Keratinocyte (primary cell): ENCODE data around the gene FNTB.

Experiments used
- CTCF ChIP-seq, 3 experiments: IDR thresholded peaks in 1 of 3; conservative IDR thresholded peaks in 1 of 3; optimal IDR thresholded peaks in 1 of 3; 2 replicates in 2 of 3; 3 replicates in 1 of 3; pipeline versions ENCODE3 to v1.5.1; 2011; ENCODE audit warnings: low read length in 3 of 3, mild to moderate bottlenecking in 3 of 3, moderate library complexity in 2 of 3, control low read depth in 1 of 3, inconsistent platforms in 1 of 3; ENCODE audit not compliant: insufficient read depth in 2 of 3; ENCODE audit errors: extremely low read depth in 1 of 3
- EZH2 ChIP-seq: IDR thresholded peaks from one replicate; pipeline ENCODE4 v1.6.1; 2012; ENCODE audit warnings: inconsistent platforms, mild to moderate bottlenecking, low read length, moderate library complexity

GRCh38 chr14:65079201-65079600 is 92.5 kb downstream of the FNTB start:
- no peak for TF ChIP-seq CTCF (optimal IDR thresholded peaks at IDR 0.05 in 1 of 3, IDR thresholded peaks at IDR 0.05 in 1 of 3, conservative IDR thresholded peaks at IDR 0.05 in 1 of 3; ENCODE audit: extremely low read depth in 1 of 3, insufficient read depth in 2 of 3, low read length in 3 of 3)
- TF ChIP-seq EZH2 = no peak
